ENCODE results near the gene CDC42BPB.
"Not testable (repeated sequence)": the region's sequence is repeated elsewhere in the genome, so short reads cannot be mapped to it uniquely, and the experiment has no call there.

Gene CDC42BPB

DNA sequence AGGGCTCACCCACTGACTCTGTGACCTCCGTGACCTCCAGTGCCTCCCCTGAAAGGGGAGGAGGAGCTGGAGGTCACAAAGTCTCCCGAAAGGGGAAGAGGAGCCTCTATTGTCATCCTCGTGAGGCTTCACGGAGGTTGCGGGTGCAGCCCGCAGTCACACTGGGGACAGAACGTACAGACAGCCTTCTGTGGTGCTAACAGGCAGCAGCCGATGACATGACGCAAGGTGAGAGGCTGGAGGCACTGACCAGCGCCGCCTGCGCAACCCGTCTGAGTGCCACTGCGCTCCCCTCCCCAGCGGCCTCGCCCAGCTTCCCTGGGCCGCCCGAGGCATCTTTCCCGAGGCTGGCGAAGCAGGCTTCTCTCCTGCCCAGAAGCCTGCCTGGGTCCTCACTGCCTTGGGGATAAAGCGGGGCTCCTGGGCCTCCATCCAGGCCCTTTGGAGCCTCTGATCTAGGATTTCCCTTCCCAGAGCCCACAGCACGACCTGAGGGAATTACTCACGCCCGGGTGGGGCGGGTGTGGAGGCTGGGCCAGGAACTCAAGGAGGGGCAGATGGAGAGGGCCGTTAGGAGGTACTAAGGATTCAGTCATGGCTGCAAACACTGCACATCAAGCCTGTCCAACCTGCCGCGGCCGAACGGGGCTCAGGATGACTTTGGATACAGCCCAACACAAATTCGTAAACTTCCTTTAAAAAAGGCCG, 14.3 kb upstream of the CDC42BPB start:
- DNase-seq: no peak

DNA sequence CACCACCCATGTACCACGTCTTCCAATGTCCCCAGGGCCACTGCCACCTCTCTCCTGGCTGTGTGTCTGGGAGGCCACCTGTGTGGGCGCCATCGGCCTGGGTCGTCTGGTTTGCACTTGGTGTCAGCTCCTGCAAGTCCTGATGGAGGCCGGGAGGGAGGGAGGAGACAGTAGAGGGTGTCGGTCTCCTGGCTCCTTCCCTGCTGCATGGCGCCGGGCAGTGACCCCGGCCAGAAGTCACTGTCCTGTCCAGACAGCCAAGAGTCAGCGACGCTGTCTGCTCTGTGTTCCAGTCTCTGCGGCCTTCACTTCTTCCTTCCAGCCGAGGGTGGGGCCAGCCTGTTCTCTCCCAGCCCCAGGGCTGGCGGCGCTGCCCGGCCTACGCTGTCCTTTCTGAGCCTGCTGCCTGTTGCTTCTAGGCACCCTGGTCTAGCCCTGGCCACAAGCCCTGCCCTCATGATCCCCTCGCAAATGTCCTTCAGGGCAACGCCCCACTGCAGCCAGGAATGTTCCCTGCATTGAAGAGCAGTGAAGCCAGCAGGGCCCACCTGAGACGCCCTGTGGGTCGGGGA, 13.7 kb upstream of the CDC42BPB start:
- DNase-seq: no peak

DNA sequence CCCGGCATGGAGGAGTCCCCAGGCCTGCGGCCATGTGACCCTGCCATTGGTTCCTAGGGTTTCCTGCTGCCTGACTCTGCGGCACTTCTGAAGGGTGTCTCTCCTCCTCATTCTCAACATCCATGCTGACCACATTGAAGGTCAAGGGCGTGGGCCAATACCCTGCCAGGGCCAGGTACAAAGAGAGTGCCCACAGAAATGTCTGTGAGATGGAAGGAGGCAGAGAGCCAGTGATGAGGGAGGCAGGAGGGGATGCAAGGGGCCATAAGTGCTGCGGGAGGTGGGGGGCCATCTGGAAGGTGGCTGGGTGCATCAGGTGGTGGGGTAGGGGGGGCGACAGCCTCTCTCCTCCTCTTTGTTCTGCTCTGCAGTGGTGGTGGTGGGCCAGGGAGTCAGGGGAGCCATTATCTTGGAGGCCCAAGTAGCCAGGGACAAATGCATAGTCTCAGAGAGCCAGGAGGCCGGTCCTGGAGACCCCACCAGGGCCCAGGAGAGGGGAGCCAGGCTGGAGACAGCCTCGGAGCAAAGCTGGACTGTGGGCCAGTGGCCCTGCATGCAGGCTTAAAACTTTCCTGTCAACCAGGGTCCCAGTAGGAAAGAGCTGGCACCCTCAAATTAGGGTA, 13.0 kb upstream of the CDC42BPB start:
- no peak for DNase-seq

DNA sequence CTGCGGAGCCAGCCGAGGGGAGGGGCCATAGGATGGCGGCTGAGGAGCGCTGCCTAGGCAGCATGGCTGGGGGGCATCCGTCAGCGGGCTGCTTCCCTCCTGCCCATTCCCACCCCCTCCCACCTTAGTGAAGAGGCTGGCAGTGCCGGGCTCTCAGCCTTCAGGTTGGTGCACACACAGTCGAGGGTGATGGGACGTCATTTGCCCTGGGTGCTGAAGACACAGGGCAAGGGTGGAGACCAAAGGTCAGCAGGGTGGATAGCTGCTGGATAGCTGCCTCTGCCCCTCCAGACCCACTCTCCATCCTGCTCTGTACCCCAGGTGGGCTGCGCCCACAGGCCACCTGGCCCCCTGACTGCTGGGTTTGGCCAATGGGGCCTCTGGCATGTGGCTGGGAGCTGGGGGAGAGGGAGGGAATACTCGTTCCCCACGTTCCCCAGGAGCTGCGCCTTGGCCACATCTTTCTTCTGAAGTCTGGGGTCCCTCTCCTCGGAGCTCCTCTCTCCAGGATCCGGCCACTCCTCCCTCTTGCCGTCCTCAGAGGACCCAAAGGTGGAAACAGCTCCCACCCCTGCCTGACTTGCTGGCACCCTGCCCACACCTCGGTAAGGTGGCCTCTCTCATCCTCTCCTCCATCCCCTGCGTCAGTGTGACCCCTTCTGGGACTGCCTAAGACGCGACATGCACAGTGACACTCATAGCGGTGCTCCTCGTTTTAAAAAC, 11.2 kb upstream of the CDC42BPB start:
- no peak for DNase-seq

DNA sequence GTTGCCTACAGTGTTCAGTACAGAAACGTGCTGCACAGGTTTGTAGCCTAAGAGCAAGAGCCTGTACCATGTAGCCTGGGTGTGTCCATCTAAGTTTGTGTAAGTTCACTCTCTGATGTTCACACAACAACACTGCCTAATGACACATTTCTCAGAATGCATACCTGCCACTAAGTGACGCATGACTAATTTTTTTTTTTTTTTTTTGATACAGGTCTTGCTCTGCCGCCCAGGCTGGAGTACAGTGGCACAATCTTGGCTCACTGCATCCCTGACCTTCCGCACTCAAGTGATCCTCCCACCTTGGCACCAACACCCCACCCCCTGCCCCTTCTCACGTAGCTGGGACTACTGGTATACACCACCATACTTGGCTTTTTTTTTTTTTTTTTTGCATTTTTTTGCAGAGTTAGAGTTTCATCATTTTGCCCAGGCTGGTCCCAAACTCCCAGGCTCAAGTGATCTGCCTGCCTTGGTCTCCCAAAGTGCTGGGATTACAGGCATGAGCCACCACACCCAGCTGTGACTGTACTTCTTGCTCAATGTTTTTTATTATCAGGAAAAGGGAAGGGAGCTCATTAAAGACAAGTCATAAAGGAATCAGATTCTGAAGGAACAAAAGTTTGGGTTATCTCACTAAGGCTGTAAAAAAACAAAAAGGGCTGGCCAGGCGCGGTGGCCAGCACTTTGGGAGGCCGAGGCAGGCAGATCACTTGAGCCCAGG, 10.0 kb upstream of the CDC42BPB start:
- DNase-seq: no peak

DNA sequence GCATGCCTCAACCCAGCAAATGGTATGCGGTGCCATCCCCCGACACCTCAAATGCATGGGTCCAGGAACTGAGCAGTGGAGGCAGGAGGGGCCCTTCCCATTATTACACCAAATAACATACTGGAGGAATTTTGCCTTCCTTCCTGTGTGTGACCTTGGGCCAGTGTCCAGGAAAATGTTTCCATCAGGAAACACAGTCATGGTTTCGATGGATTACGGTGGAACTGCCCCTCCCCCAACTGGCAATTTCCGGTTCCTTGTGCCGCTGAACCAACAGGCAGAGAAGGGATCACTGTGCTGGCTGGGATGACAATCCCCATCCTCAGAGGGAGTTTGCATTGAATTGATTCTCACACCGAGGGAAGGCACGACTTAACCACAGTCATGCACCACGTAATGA, 9.1 kb upstream of the CDC42BPB start:
- DNase-seq: no peak

DNA sequence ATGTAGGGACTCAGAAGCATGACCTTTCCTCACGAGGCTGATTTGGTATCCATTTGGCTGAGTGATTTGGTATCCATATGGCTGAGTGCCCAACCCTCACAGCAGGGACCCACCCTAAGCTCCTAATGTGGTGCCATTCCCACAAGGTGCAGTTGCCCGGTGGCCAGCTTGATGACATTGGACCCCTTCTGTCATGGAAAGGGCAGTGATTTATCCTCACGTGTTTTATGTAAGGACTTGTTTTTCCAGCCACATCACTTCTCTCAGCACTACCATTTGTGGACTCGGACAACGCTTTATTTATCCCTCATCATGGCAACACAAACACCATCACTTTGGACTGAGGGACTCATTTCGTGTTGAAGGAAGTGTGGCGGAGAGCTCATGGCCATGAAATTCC, 8.5 kb upstream of the CDC42BPB start:
- DNase-seq: no peak

DNA sequence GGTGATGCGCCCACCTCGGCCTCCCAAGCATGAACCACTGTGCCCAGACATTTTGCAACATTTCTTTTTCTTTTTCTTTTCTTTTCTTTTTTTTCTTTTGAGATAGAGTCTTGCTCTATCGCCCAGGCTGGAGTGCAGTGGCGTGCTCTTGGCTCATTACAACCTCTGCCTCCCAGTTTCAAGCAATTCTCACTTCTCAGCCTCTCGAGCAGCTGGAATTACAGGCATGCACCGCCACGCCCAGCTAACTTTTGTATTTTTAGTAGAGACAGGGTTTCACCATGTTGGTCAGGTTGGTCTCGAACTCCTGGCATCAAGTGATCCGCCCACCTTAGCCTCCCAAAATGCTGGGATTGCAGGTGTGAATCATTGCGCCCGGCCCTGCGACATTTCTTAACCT, 7.6 kb upstream of the CDC42BPB start:
- no peak for DNase-seq

DNA sequence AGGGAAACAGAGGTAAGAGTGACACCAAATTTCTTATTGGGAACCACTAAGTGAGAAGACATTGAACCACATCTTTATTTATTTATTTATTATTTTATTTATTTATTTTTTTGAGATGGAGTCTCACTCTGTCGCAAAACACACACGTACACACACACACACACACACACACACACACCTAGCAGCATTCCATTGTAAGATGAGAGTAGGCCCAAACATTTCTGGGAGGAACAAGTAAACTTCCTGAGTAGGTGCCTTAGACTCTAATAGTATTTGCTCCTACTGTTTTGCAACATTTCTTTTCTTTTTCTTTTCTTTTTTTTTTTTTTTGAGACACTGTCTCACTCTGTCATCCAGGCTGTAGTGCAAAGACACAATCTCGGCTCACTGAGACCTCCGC, 7.1 kb upstream of the CDC42BPB start:
- DNase-seq: no peak

DNA sequence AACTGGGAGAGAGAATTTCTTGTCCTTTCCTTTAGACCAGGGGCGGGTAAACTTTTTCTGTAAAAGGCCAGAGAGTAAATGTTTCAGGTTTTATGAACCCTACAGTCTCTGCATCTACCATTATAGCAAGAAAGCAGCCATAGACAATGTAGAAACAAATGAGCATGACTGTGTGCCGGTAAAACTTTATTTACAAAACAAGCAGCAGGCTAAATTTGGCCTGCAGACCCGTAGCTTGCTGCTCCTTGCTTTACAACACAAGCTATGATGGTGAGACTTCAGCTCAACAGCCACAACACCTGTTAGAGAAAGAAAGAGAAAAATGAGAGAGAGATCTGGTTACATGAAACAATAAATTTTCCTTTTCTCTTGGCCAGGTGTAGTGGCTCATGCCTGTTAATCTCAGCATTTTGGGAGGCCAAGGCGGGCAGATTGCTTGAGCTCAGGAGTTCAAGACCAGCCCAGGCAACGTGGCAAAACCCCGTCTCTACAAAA, 4.2 kb upstream of the CDC42BPB start:
- no peak for DNase-seq

DNA sequence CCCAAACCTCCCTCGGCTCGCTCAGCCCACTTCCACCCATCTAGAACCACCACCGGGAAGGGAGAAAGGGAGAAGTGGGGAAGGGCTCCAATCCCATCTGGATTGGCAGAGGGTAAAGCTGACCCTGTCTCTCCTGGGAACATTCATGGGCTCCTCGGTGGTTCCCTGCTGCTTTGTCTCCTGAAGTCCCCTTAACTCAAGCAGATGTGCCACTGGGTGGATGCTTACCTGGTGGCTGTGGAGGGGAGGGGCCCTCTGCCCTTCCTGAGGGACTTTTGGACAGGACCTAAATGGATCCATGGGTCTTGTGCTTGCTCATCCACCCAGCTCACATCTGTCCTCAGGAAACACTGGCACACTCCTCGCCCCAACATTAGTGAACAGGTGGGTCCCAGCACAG, 2.2 kb upstream of the CDC42BPB start:
- DNase-seq: no peak

DNA sequence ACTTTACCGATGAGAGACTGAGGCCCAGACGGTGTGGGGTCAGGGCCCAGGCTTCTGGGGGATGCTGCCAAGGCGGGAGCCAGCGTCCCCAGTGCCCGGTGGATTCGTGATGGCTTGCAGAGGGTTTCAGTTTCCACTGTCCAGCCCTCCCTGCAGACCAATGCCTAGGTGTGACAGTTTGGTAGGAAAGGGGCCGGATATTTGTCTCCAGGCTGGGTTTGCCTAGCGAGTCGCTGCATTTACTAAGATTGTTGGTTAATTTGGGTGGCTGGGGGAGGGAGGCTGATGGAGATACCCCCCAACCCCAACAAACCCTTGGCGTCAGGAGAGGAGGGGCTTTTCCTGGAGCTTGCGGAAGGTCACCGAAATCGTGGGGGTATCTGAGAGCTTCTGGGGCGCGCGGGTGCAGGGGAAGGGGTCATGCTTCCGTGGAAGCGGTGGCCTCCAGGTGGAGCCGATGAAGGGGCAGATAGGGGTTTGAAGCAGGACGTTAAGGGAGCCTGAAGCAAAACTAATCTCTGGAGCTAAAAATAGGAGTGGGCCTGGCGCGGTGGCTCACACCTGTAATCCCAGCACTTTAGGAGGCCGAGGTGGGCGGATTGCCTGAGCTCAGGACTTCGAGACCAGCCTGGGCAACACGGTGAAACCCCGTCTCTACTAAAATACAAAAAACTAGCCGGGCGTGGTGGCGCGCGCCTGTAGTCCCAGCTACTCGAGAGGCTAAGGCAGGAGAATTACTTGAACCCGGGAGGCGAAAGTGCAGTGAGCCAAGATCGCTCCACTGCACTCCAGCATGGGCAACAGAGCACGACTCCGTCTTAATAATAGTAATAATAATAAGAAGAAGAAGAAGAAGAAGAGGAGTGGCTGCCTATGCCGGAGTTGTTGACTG, 1.1 kb upstream of the CDC42BPB start:
- no peak for DNase-seq

DNA sequence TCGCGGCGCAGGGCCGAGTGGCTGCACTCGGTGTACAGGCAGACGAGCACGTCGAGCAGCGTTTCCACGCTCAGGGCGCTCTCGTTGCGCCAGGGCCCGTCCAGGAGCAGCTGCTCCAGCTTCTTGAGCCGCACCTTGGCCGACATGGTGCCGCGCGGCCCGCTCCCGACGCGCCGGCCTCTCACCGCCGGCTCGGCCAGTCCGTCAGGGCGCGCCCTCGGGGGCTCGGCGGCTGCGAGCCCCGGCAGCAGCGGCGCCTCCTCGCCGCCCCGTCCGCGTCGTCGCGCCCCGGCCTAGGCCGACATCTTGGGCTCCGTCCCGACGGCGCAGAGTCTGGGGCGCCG, 349 bp downstream of the CDC42BPB start:
- DNase-seq: no peak

DNA sequence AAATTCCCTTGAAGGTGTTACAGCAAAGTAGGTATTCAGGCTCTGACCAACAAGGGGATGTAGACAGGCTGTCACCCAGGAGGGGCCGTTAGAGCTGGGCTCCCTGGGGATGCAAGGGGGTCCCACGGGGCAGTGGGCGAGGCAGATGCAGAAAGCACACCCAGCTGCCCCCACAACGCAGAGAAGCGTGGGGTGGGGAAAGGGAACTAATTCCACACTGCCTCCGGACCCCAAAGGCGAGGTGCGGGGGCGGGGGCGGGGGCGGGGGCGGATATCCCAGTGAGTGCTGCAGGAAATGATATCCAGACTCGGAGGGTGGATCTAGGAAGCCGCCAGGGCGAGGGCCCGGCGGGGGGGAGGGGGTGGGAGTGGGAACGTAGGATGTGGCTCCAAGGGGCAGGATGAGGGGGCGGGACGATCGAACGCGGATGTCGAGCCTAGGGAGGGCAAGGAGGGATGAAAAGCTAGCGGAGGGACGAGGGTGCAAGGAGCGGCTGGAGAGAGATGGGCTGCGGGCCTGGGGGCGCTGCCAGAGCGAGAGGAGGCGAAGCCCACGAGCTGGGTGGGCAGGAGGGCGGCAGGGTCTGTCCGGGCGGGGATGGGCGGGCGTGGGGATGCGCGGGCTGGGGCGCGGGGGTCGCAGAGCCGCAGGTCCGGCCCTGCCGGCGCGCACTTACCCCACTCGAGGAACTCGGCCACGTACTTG, 874 bp downstream of the CDC42BPB start:
- peak in 1 of 2 experiments; percentile 56 for DNase-seq

DNA sequence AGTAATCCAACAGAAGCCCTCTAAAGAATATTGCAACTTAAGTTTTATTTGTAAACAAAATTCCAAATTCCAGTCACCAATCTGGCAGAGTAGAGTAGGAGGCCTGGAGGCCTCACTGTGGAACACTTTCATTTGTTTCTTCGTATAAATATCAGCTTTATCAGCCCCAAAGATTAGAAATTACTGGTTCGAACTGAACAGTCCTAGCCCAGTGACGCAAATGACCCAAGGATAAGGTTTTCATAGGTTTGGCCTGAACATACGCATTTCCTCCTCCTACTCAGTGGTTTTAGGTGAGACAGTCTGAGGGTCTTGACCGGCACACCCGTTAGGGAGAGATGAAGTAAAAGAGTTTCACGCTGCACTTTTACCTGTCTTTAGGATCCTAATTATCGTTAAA, 1.7 kb downstream of the CDC42BPB start:
- no peak for DNase-seq

DNA sequence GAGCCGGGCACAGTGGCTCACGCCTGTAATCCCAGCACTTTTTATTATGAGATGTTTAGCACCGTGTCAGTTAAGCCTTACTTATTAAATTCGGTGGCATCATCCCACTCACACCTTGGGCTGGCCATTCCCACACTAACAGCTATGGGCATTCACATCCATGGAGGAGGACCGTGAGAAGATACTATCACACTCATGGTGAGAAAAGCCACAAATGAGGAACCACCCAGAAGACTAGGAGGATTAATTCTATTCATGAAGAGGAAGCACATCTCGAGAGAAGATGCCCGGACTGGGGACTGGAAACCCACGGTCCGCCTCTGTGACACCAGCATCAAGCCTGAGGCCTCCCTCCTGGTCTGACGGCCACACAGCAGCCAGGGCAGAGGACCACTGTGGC, 4.9 kb downstream of the CDC42BPB start:
- no peak for DNase-seq

DNA sequence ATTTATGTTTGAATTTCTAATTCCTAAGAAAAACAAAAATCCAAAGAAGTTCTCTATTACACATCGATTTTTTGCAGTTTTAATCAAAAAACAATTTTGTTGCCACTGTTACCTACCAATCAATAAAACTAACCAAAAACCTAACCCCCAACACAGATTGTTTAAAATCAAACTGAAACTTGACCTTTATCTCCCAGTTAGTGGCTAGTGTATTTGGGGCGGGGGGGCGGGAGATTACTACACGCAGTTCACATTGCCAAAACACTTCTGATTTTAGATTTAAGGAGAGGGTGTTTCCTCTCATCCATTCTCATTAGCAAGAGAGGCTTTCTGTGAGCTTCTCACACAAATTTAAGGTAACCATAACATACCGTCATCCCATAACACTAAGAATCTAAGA, 6.4 kb downstream of the CDC42BPB start:
- no peak for DNase-seq

DNA sequence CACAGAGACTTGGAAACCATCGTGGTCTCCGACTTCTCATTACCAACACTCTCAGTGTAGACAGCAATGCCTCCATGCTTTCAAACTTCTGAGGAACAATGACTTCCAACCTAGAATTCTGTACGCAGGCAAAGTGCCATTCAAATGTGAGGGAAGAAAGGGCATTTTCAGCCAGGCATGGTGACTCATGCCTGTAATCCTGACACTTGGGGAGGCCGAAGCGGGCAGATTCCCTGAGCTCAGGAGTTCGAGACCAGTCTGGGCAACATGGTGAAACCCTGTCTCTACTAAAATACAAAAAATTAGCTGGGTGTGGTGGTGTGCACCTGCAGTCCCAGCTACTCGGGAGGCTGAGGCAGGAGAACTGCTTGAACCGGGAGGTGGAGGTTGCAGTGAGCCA, 9.9 kb downstream of the CDC42BPB start:
- not testable (repeated sequence) for DNase-seq

DNA sequence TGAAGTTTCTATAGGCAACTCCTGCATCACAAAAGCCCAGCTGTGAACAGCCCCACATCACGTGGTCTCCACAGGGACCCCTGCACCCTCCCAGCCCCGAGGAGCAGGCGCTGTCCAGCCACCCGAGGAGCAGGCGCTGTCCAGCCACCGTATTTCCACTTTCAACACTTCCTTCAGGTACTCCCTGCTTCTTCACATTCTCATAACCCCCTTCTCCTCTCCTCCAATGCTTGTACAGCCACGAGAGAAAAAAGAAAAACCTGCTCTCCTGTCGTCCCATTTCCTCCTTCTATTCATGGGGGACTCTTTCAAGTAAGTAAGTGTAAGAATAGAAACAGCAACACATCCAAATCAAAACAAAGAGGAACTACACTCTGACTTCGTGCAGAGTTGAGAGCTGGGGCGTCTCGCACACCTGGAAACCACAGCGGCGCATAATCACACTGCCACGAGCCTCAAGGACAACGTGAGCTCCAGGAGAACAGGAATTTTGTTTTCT, 11.9 kb downstream of the CDC42BPB start:
- no peak for DNase-seq

DNA sequence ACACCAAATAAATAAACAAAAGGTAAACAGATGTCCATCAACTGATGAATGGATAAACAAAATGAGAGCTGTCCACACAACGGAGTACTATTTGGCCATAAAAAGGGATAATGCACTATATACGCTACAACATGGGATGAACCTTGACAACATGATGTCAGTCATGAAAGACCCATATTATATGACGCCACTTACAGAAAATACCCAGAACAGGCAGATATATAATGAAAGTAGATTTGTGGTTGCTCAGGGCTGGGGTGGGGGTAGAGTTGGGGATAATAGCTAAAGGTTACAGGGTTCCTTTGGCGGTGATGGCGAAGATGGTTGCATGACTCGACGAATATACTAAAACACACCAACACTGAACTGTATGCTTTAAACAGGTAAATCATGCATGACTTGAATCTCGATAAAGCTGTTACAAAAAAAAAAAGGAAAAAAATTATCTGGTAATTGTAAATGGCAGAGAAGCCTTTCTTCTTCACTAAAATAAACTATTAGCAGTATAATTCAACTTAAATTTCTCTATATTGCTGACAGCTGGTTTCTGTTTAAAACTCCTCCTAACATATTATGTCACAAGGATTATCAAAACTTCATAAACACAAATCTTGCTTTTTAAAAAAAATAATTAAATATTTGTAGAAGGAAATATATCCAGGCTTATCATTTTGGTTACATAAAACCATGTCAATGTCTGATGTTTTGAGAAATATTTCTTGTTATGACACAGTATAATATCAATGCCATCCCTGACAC, 13.9 kb downstream of the CDC42BPB start:
- no peak for DNase-seq

DNA sequence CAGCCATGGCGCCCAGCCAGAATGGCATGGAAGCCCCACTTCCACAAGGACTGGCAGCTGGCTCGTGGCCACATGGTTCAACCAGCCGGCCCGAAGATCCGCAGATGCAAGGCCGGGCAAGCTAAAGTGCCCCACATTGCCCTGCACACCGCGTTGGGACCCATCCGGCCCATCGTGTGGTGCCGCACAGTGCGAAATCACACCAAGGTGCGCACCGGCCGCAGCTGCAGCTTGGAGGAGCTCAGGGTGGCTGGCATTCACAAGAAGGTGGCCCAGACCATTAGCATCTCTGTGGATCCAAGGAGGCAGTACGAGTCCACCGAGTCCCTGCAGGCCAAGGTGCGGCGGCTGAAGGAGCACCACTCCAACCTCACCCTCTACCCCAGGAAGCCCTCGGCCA, 15.9 kb downstream of the CDC42BPB start:
- no peak for DNase-seq
